PFSK-1 (cell line): ENCODE data around the gene RNF220.

Experiments
- FOXP2 ChIP-seq: optimal IDR thresholded peaks from 2 replicates; pipeline ENCODE3; 2011; ENCODE audit warnings: borderline replicate concordance, control low read depth, inconsistent platforms; ENCODE audit not compliant: insufficient read depth; ENCODE audit errors: extremely low read length, extremely low read depth
- POLR2AphosphoS5 ChIP-seq: IDR thresholded peaks from 2 replicates; pipeline ENCODE4 v1.6.1; 2012; ENCODE audit warnings: low read depth, mild to moderate bottlenecking, control low read depth, low read length, moderate library complexity
- SIN3A ChIP-seq: IDR thresholded peaks from 2 replicates; pipeline ENCODE4 v1.6.1; 2012; ENCODE audit warnings: mild to moderate bottlenecking, low read length, moderate library complexity, borderline replicate concordance; ENCODE audit not compliant: insufficient read depth
- TAF1 ChIP-seq: IDR thresholded peaks from 2 replicates; pipeline ENCODE4 v1.6.1; 2012; ENCODE audit warnings: low read length, control low read depth, borderline replicate concordance; ENCODE audit not compliant: insufficient read depth
- TF ChIP-seq, protein P1 (sequence below), 2 experiments: IDR thresholded peaks; 2 replicates each; pipeline versions ENCODE4 v1.6.1 to v1.8.0; 2011 to 2012; ENCODE audit warnings: low read depth in 2 of 2, low read length in 2 of 2, control low read depth in 1 of 2, inconsistent platforms in 1 of 2, mild to moderate bottlenecking in 1 of 2, moderate library complexity in 1 of 2; ENCODE audit not compliant: insufficient read depth in 1 of 2

RNF220 gene

GRCh38 chr1:44694863-44695478 is 289.9 kb downstream of the RNF220 start:
- no peak for TF ChIP-seq TAF1
- TF ChIP-seq FOXP2, result no peak
- no peak for TF ChIP-seq SIN3A
- TF ChIP-seq POLR2AphosphoS5, result no peak
- TF ChIP-seq, protein P1, sequence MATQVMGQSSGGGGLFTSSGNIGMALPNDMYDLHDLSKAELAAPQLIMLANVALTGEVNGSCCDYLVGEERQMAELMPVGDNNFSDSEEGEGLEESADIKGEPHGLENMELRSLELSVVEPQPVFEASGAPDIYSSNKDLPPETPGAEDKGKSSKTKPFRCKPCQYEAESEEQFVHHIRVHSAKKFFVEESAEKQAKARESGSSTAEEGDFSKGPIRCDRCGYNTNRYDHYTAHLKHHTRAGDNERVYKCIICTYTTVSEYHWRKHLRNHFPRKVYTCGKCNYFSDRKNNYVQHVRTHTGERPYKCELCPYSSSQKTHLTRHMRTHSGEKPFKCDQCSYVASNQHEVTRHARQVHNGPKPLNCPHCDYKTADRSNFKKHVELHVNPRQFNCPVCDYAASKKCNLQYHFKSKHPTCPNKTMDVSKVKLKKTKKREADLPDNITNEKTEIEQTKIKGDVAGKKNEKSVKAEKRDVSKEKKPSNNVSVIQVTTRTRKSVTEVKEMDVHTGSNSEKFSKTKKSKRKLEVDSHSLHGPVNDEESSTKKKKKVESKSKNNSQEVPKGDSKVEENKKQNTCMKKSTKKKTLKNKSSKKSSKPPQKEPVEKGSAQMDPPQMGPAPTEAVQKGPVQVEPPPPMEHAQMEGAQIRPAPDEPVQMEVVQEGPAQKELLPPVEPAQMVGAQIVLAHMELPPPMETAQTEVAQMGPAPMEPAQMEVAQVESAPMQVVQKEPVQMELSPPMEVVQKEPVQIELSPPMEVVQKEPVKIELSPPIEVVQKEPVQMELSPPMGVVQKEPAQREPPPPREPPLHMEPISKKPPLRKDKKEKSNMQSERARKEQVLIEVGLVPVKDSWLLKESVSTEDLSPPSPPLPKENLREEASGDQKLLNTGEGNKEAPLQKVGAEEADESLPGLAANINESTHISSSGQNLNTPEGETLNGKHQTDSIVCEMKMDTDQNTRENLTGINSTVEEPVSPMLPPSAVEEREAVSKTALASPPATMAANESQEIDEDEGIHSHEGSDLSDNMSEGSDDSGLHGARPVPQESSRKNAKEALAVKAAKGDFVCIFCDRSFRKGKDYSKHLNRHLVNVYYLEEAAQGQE (IDR thresholded peaks at IDR 0.05; ENCODE audit: insufficient read depth in 1 of 2, low read depth in 2 of 2, low read length in 2 of 2), result no peak

DNA sequence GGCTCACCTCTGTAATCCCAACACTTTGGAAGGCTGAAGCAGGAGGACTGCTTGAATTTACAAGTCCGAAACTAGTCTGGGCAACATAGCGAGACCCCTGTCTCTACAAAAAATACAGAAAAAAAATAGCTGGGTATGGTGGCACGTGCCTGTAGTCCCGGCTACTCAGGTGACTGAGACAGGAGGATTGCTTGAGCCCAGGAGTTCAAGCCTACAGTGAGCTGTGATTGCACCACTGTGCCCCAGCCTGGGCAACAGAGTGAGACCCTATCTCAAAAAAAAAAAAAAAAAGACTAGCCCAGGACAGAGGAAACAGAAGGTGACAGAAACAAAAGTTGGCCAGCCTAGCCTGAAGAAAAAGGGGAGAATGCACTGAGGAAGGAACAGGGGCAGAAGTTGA is 290.6 kb downstream of the RNF220 start:
- TF ChIP-seq SIN3A (no peak), FOXP2 (no peak), TAF1 (no peak), POLR2AphosphoS5 (no peak)
- TF ChIP-seq, protein P1 (IDR thresholded peaks at IDR 0.05; ENCODE audit: insufficient read depth in 1 of 2, low read depth in 2 of 2, low read length in 2 of 2), result no peak

DNA sequence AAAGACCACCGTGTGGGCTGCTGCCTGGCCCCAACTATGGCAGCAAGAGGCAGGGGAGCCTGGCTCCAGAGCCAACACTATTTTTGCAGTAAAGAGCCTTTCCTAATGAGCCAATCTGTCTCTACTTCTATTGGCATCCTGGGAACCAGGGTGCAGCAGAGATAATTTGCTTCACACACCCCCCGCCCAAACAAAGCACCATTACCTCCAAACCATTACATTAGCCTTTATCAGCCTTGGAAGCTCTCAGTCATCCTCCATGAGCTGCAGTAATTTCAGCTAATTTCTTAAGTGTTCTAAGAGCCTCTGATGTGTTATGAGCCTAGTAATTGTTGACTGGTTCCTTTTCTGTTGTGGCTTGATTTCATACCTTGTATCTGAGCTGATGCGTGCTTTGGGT is 291.0 kb downstream of the RNF220 start:
- no peak for TF ChIP-seq TAF1
- TF ChIP-seq SIN3A, result no peak
- no peak for TF ChIP-seq POLR2AphosphoS5
- TF ChIP-seq FOXP2, result no peak
- TF ChIP-seq, protein P1 (IDR thresholded peaks at IDR 0.05; ENCODE audit: insufficient read depth in 1 of 2, low read depth in 2 of 2, low read length in 2 of 2), result no peak

- TF ChIP-seq SIN3A, result no peak
- TF ChIP-seq, protein P1 (IDR thresholded peaks at IDR 0.05; ENCODE audit: insufficient read depth in 1 of 2, low read depth in 2 of 2, low read length in 2 of 2), result no peak
These were observed 291.8 kb downstream of the RNF220 start for GRCh38 chr1:44696789-44697345.

GRCh38 chr1:44698138-44698537 is 293.1 kb downstream of the RNF220 start:
- TF ChIP-seq TAF1 (no peak), SIN3A (no peak), POLR2AphosphoS5 (no peak), FOXP2 (no peak)
- TF ChIP-seq, protein P1 (IDR thresholded peaks at IDR 0.05; ENCODE audit: insufficient read depth in 1 of 2, low read depth in 2 of 2, low read length in 2 of 2), result no peak
